Measurements from ENCODE around the gene SAMD4B. TPM values are rescaled to one million over a fixed set of nuclear protein-coding genes. Genes with fewer than 3 reads are reported as not detected.
A peak's percentile ranks its signal among the peaks of the same experiment; 100 is the strongest.

The SAMD4B gene
- total RNA-seq, 1 experiment from 2014 or later = 78.5 TPM

- DNase-seq (ENCODE audit: low read depth, low spot score) = no peak
- in situ Hi-C loops (cut with HindIII; ENCODE audit: low pct_unique_long_range_greater_than_20kb, low sequenced_read_pairs) = no loop called here
These were observed 68.0 kb downstream of the SAMD4B start for GRCh38 chr19:39410017-39410830.

- in situ Hi-C loops (cut with HindIII; ENCODE audit: low pct_unique_long_range_greater_than_20kb, low sequenced_read_pairs) = no loop called here
- no peak for DNase-seq (ENCODE audit: low read depth, low spot score)
These were observed 68.5 kb downstream of the SAMD4B start for GRCh38 chr19:39410831-39411080.

GRCh38 chr19:39411081-39411831, 69.0 kb downstream of the SAMD4B start:
- in situ Hi-C loops (cut with HindIII; ENCODE audit: low pct_unique_long_range_greater_than_20kb, low sequenced_read_pairs) = no loop called here
- no peak for DNase-seq (ENCODE audit: low read depth, low spot score)

GRCh38 chr19:39411832-39412099, 69.5 kb downstream of the SAMD4B start:
- peak; percentile 91 for DNase-seq (ENCODE audit: low read depth, low spot score)
- in situ Hi-C loops (cut with HindIII; ENCODE audit: low pct_unique_long_range_greater_than_20kb, low sequenced_read_pairs) = no loop called here

- peak; percentile 99 for DNase-seq (ENCODE audit: low read depth, low spot score)
- in situ Hi-C loops (cut with HindIII; ENCODE audit: low pct_unique_long_range_greater_than_20kb, low sequenced_read_pairs) = no loop called here
These were observed 70.1 kb downstream of the SAMD4B start, which contains the start of gene PLEKHG2 for GRCh38 chr19:39412100-39412866. Gene PLEKHG2 (plus strand): TSS chr19:39412669. CDS start chr19:39414087, 1,418 bp downstream.

GRCh38 chr19:39412867-39413271, 70.6 kb downstream of the SAMD4B start:
- in situ Hi-C loops (cut with HindIII; ENCODE audit: low pct_unique_long_range_greater_than_20kb, low sequenced_read_pairs) = no loop called here
- DNase-seq (ENCODE audit: low read depth, low spot score) = no peak

GRCh38 chr19:39413272-39413910, 71.2 kb downstream of the SAMD4B start:
- in situ Hi-C loops (cut with HindIII; ENCODE audit: low pct_unique_long_range_greater_than_20kb, low sequenced_read_pairs) = no loop called here
- no peak for DNase-seq (ENCODE audit: low read depth, low spot score)

- DNase-seq (ENCODE audit: low read depth, low spot score) = no peak
- in situ Hi-C loops (cut with HindIII; ENCODE audit: low pct_unique_long_range_greater_than_20kb, low sequenced_read_pairs) = no loop called here
These were observed 71.8 kb downstream of the SAMD4B start for GRCh38 chr19:39413911-39414608.

- in situ Hi-C loops (cut with HindIII; ENCODE audit: low pct_unique_long_range_greater_than_20kb, low sequenced_read_pairs) = no loop called here
- no peak for DNase-seq (ENCODE audit: low read depth, low spot score)
These were observed 73.2 kb downstream of the SAMD4B start for GRCh38 chr19:39415111-39416046.

GRCh38 chr19:39416152-39417120, 74.2 kb downstream of the SAMD4B start:
- DNase-seq (ENCODE audit: low read depth, low spot score) = no peak
- in situ Hi-C loops (cut with HindIII; ENCODE audit: low pct_unique_long_range_greater_than_20kb, low sequenced_read_pairs) = no loop called here

GRCh38 chr19:39417463-39418181, 75.4 kb downstream of the SAMD4B start:
- in situ Hi-C loops (cut with HindIII; ENCODE audit: low pct_unique_long_range_greater_than_20kb, low sequenced_read_pairs) = no loop called here
- no peak for DNase-seq (ENCODE audit: low read depth, low spot score)

GRCh38 chr19:39419003-39419402, 76.8 kb downstream of the SAMD4B start:
- no peak for DNase-seq (ENCODE audit: low read depth, low spot score)
- in situ Hi-C loops (cut with HindIII; ENCODE audit: low pct_unique_long_range_greater_than_20kb, low sequenced_read_pairs) = no loop called here

- in situ Hi-C loops (cut with HindIII; ENCODE audit: low pct_unique_long_range_greater_than_20kb, low sequenced_read_pairs) = no loop called here
- DNase-seq (ENCODE audit: low read depth, low spot score) = no peak
These were observed 78.5 kb downstream of the SAMD4B start for GRCh38 chr19:39420769-39421168.

GRCh38 chr19:39422020-39422419, 79.8 kb downstream of the SAMD4B start:
- no peak for DNase-seq (ENCODE audit: low read depth, low spot score)
- in situ Hi-C loops (cut with HindIII; ENCODE audit: low pct_unique_long_range_greater_than_20kb, low sequenced_read_pairs) = no loop called here
